ENCODE results near the gene OR4L1. TPM values are rescaled to one million over a fixed set of nuclear protein-coding genes. Genes with fewer than 3 reads are reported as not detected.

The OR4L1 gene, protein sequence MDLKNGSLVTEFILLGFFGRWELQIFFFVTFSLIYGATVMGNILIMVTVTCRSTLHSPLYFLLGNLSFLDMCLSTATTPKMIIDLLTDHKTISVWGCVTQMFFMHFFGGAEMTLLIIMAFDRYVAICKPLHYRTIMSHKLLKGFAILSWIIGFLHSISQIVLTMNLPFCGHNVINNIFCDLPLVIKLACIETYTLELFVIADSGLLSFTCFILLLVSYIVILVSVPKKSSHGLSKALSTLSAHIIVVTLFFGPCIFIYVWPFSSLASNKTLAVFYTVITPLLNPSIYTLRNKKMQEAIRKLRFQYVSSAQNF
- not detected in 2 replicates for total RNA-seq
- polyA plus RNA-seq = not detected in 2 replicates

DNA sequence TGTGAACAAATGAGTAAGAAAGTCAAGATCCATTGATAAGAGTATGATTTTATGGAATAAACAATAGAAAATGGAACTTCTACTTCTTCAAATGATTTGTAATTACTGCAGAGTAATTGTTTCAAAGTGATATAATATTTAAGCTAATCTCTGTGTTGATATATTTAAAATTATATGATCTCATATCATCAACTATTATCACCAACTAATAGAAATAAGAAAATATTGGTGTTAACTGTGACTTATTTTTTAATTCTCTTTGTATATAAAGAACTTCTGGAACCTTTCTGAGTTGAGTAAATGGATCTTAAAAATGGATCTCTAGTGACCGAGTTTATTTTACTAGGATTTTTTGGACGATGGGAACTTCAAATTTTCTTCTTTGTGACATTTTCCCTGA is at the start of gene OR4L1:
TSS of gene OR4L1 (plus strand) at position 301 of the 400 bp plus-strand sequence. CDS start at position 301, 0 bp downstream.
- no peaks in the 10 kb centered on the region for H3K9me3 ChIP-seq (ENCODE audit: low read depth)
- no peaks in the 10 kb centered on the region for H3K4me1 ChIP-seq (ENCODE audit: insufficient read depth)
- H4K20me1 ChIP-seq (ENCODE audit: insufficient read depth, poor library complexity, severe bottlenecking) = no peaks in the 10 kb centered on the region
- H3K79me2 ChIP-seq = no peaks in the 10 kb centered on the region
- no peak for DNase-seq (ENCODE audit: low spot score)
- no peak within 1 kb of the TSS for H2AFZ ChIP-seq
- no peak within 1 kb of the TSS for H3K27ac ChIP-seq
- TF ChIP-seq, protein P1, sequence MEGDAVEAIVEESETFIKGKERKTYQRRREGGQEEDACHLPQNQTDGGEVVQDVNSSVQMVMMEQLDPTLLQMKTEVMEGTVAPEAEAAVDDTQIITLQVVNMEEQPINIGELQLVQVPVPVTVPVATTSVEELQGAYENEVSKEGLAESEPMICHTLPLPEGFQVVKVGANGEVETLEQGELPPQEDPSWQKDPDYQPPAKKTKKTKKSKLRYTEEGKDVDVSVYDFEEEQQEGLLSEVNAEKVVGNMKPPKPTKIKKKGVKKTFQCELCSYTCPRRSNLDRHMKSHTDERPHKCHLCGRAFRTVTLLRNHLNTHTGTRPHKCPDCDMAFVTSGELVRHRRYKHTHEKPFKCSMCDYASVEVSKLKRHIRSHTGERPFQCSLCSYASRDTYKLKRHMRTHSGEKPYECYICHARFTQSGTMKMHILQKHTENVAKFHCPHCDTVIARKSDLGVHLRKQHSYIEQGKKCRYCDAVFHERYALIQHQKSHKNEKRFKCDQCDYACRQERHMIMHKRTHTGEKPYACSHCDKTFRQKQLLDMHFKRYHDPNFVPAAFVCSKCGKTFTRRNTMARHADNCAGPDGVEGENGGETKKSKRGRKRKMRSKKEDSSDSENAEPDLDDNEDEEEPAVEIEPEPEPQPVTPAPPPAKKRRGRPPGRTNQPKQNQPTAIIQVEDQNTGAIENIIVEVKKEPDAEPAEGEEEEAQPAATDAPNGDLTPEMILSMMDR (IDR thresholded peaks at IDR 0.05; ENCODE audit: poor library complexity) = no peak
- TF ChIP-seq EZH2phosphoT487 (IDR thresholded peaks at IDR 0.05; ENCODE audit: low read depth, severe bottlenecking, unreplicated experiment) (no peak), EZH2 (IDR thresholded peaks at IDR 0.05; ENCODE audit: borderline replicate concordance) (no peak)
- H3K9me2 ChIP-seq (replicated peaks; ENCODE audit: insufficient read depth) = no peaks in the 10 kb centered on the region
- no peaks in the 10 kb centered on the region for H3K27me3 ChIP-seq
- no peak within 1 kb of the TSS for H3K4me2 ChIP-seq
- 59% methylated on average over 2 of the region's 2 CpGs for WGBS (ENCODE audit: low lambda C conversion rate, missing lambda C conversion rate)
- H3K4me3 ChIP-seq = no peak within 1 kb of the TSS
- H3K36me3 ChIP-seq (replicated peaks; ENCODE audit: insufficient read depth, low read depth) = no peaks in the 10 kb centered on the region

DNA sequence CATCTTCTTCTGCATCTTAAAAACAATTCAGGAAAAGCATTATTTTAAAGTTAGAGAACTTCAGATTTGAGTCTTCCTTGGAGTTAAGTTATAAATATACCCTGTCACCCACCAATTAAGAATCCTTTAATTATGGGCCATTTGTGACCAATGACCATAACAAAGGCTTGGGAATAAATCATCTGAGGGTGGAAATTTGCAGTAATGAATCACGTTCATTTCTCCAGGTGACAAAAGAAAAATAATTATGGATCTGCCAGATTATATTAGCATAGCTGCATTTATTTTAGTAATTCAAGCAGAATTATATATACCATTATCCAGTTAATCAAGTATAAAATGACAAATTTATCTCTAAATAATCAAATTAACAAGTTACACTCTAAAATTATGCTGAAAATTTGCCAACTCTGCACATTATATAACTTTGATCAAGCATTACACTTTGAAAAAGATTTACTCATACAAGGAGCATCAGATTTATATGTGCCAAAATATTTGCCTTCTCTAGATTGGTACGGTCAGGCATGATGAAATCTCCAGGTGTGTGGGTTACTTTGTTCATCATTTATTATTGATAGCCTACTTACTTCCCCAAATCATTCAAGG is 40.5 kb upstream of the OR4L1 start, which contains the start of gene OR4K14:
TSS of gene OR4K14 (minus strand) at position 51 of the 609 bp plus-strand sequence. CDS start 4,114 bp downstream, outside the sequence.
- no peaks in the 10 kb centered on the region for H4K20me1 ChIP-seq (ENCODE audit: insufficient read depth, poor library complexity, severe bottlenecking)
- no peak within 1 kb of the TSS for H3K4me3 ChIP-seq
- WGBS (ENCODE audit: low lambda C conversion rate, missing lambda C conversion rate) = 65% methylated on average over 2 of the region's 2 CpGs
- no peaks in the 10 kb centered on the region for H3K9me3 ChIP-seq (ENCODE audit: low read depth)
- H2AFZ ChIP-seq = no peak within 1 kb of the TSS
- no peaks in the 10 kb centered on the region for H3K9me2 ChIP-seq (replicated peaks; ENCODE audit: insufficient read depth)
- no peak within 1 kb of the TSS for H3K27ac ChIP-seq
- TF ChIP-seq EZH2 (IDR thresholded peaks at IDR 0.05; ENCODE audit: borderline replicate concordance) (no peak), EZH2phosphoT487 (IDR thresholded peaks at IDR 0.05; ENCODE audit: low read depth, severe bottlenecking, unreplicated experiment) (no peak)
- TF ChIP-seq, protein P1 (IDR thresholded peaks at IDR 0.05; ENCODE audit: poor library complexity) = no peak
- no peak for DNase-seq (ENCODE audit: low spot score)
- H3K79me2 ChIP-seq = no peaks in the 10 kb centered on the region
- no peaks in the 10 kb centered on the region for H3K27me3 ChIP-seq
- no peak within 1 kb of the TSS for H3K4me2 ChIP-seq
- H3K36me3 ChIP-seq (replicated peaks; ENCODE audit: insufficient read depth, low read depth) = no peaks in the 10 kb centered on the region
- H3K4me1 ChIP-seq (ENCODE audit: insufficient read depth) = no peaks in the 10 kb centered on the region

DNA sequence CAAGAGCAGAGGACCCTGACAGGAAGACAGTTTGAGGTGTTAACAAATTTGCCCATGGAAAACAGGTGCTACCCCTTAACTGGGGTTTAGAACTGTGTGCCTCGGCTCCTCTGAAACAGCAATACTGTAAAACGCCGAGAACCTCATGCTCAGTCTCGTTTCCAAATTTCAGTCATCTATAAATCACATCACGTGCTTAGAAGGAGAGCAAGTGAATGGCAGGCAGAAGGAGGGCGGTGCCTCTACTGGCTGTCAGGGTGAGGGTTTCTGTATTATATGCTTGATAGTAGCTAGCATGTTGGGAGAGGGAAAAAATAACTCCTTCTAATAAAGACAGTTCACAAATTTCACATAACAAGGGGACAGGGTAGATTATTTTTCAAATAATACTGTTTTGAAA is 28.8 kb upstream of the OR4L1 start:
- H3K79me2 ChIP-seq = no peaks in the 10 kb centered on the region
- H3K27ac ChIP-seq = no peak overlapping the region
- TF ChIP-seq, protein P1 (IDR thresholded peaks at IDR 0.05; ENCODE audit: poor library complexity) = no peak
- TF ChIP-seq EZH2 (IDR thresholded peaks at IDR 0.05; ENCODE audit: borderline replicate concordance) (no peak), EZH2phosphoT487 (IDR thresholded peaks at IDR 0.05; ENCODE audit: low read depth, severe bottlenecking, unreplicated experiment) (no peak)
- 65% methylated on average over 6 of the region's 6 CpGs for WGBS (ENCODE audit: low lambda C conversion rate, missing lambda C conversion rate)
- no peaks in the 10 kb centered on the region for H3K27me3 ChIP-seq
- no peaks in the 10 kb centered on the region for H3K36me3 ChIP-seq (replicated peaks; ENCODE audit: insufficient read depth, low read depth)
- no peak overlapping the region for H3K4me3 ChIP-seq
- no peaks in the 10 kb centered on the region for H3K4me1 ChIP-seq (ENCODE audit: insufficient read depth)
- no peaks in the 10 kb centered on the region for H3K9me2 ChIP-seq (replicated peaks; ENCODE audit: insufficient read depth)
- H3K4me2 ChIP-seq = no peak overlapping the region
- no peaks in the 10 kb centered on the region for H4K20me1 ChIP-seq (ENCODE audit: insufficient read depth, poor library complexity, severe bottlenecking)
- H3K9me3 ChIP-seq (ENCODE audit: low read depth) = peaks cover 4% of the 10 kb centered on the region
- no peak overlapping the region for H2AFZ ChIP-seq
- no peak for DNase-seq (ENCODE audit: low spot score)

All from hepatocyte (in vitro differentiated cells).